Neural cell (in vitro differentiated cells): ENCODE results near the gene GNAI1. TPM values are rescaled to one million over a fixed set of nuclear protein-coding genes. Genes with fewer than 3 reads are reported as not detected.

Experiments used
- H2AFZ ChIP-seq: fragments of 200-600, 300-800 bp; sonication (generic), shearing (Covaris generic); 2 replicates; pipeline ENCODE4 v1.6.0; 2014; ENCODE audit warnings: low read depth, mild to moderate bottlenecking, antibody characterized with exemption, low read length, moderate library complexity
- H3F3A ChIP-seq: fragments of 200-600 bp; shearing (Covaris generic); 2 replicates; pipeline ENCODE4 v1.6.1; 2016; ENCODE audit warnings: mild to moderate bottlenecking, moderate library complexity, mixed read lengths, antibody characterized with exemption, low read length; ENCODE audit not compliant: insufficient read depth, poor library complexity, severe bottlenecking
- H3K27ac ChIP-seq: fragments of 200-600, 300-800 bp; sonication (generic), shearing (Covaris generic); 2 replicates; pipeline ENCODE4 v1.5.1; 2014; ENCODE audit warnings: mild to moderate bottlenecking, low read length, moderate library complexity
- H3K27me3 ChIP-seq: fragments of 300-800, 200-600 bp; sonication (generic), shearing (Covaris generic); 2 replicates; pipeline ENCODE4 v1.6.0; 2014; ENCODE audit warnings: mild to moderate bottlenecking, low read depth, low read length, moderate library complexity; ENCODE audit not compliant: insufficient read depth
- H3K36me3 ChIP-seq: fragments of 300-800, 200-600 bp; sonication (generic), shearing (Covaris generic); 2 replicates; pipeline ENCODE4 v1.5.1; 2014; ENCODE audit warnings: mild to moderate bottlenecking, antibody characterized with exemption, low read length, moderate library complexity; ENCODE audit not compliant: insufficient read depth
- H3K4me2 ChIP-seq: fragments of 300-800, 200-600 bp; sonication (generic), shearing (Covaris generic); 2 replicates; pipeline ENCODE4 v1.6.0; 2014; ENCODE audit warnings: mild to moderate bottlenecking, low read length
- H3K4me3 ChIP-seq: fragments of 300-800, 200-600 bp; sonication (generic), shearing (Covaris generic); 2 replicates; pipeline ENCODE4 v1.5.1; 2014; ENCODE audit warnings: mild to moderate bottlenecking, low read length, moderate library complexity
- H3K79me2 ChIP-seq: fragments of 200-600 bp; shearing (Covaris generic); replicated peaks from 2 replicates; pipeline ENCODE4 v1.6.0; 2014; ENCODE audit warnings: mild to moderate bottlenecking, low read length, moderate library complexity; ENCODE audit not compliant: insufficient read depth
- H3K9ac ChIP-seq: fragments of 300-800, 200-600 bp; sonication (generic), shearing (Covaris generic); 2 replicates; pipeline ENCODE4 v1.6.1; 2016; ENCODE audit warnings: mild to moderate bottlenecking, low read length, mixed read lengths
- H3K9me2 ChIP-seq: fragments of 200-600 bp; shearing (Covaris generic); 2 replicates; pipeline ENCODE4 v1.6.1; 2016; ENCODE audit warnings: mild to moderate bottlenecking, low read length, mixed read lengths; ENCODE audit not compliant: insufficient read depth
- H3K9me3 ChIP-seq: fragments of 200-600, 300-800 bp; sonication (generic), shearing (Covaris generic); 2 replicates; pipeline ENCODE4 v1.6.1; 2016; ENCODE audit warnings: mild to moderate bottlenecking, mixed run types, low read length, moderate library complexity, mixed read lengths
- H4K20me1 ChIP-seq: fragments of 200-600 bp; shearing (Covaris generic); 2 replicates; pipeline ENCODE4 v1.6.1; 2016; ENCODE audit warnings: mild to moderate bottlenecking, mixed run types; ENCODE audit not compliant: insufficient read depth
- CTCF ChIP-seq: fragments of 450-650 bp; IDR thresholded peaks from 2 replicates; pipeline ENCODE4 v1.5.1; 2014; ENCODE audit warnings: antibody characterized with exemption, mild to moderate bottlenecking, moderate library complexity; ENCODE audit not compliant: poor library complexity, severe bottlenecking
- EP300 ChIP-seq: fragments of 450-650 bp; conservative IDR thresholded peaks from 2 replicates; pipeline ENCODE4 v1.6.1; 2014; ENCODE audit warnings: antibody characterized with exemption, mild to moderate bottlenecking, moderate library complexity; ENCODE audit not compliant: poor library complexity, severe bottlenecking
- EZH2 ChIP-seq: fragments of 200-600, 300-800 bp; shearing (Covaris generic), sonication (generic); IDR thresholded peaks from 2 replicates; pipeline ENCODE4 v1.6.1; 2014; ENCODE audit warnings: antibody characterized with exemption, low read length, borderline replicate concordance, mild to moderate bottlenecking; ENCODE audit not compliant: insufficient read depth, poor library complexity, severe bottlenecking
- MXI1 ChIP-seq: fragments of 450-650 bp; conservative IDR thresholded peaks from 2 replicates; pipeline ENCODE4 v1.6.1; 2014; ENCODE audit warnings: antibody characterized with exemption, mild to moderate bottlenecking; ENCODE audit not compliant: poor library complexity, severe bottlenecking
- POLR2AphosphoS5 ChIP-seq: IDR thresholded peaks from 2 replicates; pipeline ENCODE4 v1.6.1; 2012
- RAD21 ChIP-seq: fragments of 450-650 bp; conservative IDR thresholded peaks from 2 replicates; pipeline ENCODE4 v1.6.1; 2014; ENCODE audit warnings: antibody characterized with exemption, mild to moderate bottlenecking, moderate library complexity
- REST ChIP-seq: IDR thresholded peaks from 2 replicates; pipeline ENCODE4 v1.6.1; 2012; ENCODE audit warnings: borderline replicate concordance
- SMC3 ChIP-seq: fragments of 450-650 bp; conservative IDR thresholded peaks from 2 replicates; pipeline ENCODE4 v1.6.1; 2014; ENCODE audit warnings: antibody characterized with exemption, mild to moderate bottlenecking, moderate library complexity; ENCODE audit not compliant: poor library complexity
- TAF1 ChIP-seq: IDR thresholded peaks from 2 replicates; pipeline ENCODE4 v1.6.1; 2012; ENCODE audit warnings: low read depth
- polyA plus RNA-seq: library from polyadenylated mRNA; depleted of rRNA; stranded (reverse); fragments of >200 nt; gene quantifications from 2 replicates; pipeline ENCODE4 v1.2.3, GENCODE V29; 2014

Gene GNAI1
- polyA plus RNA-seq, 1 donor from 2014 or later = 69.3 TPM

DNA sequence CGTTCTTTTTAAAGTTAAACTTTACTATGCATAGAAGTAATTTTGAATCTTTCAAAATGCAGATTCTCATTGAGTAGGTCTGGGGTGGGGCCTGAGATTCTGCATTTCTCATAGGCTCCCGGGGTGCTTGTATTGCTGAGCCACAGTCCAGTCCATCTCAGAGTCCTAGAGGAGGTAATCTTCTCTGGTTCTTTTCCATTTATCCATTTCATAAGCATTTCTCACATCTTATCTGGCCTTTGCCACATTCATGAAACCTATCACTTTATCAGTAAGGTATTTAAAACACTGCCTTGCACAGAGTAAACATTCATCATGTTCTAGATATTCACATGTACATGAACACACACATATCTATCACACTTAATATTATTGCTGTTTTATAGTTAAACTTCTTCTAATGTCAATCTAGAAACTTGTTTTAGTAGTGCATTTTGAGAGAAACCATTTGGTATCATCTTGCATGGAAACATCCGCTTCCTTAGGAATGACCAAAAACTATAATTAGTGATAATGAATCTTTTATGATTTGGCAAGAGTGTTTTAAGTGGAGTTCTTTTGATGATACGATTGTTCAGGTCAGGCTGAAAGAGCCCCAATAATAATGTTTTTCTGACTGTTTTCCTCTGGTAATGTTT lies 12.0 kb downstream of the GNAI1 start:
- H2AFZ ChIP-seq = no peak overlapping the region
- H3K36me3 ChIP-seq = no peaks in the 10 kb centered on the region
- H3K4me2 ChIP-seq = no peak overlapping the region
- no peaks in the 10 kb centered on the region for H4K20me1 ChIP-seq
- no peaks in the 10 kb centered on the region for H3K9me3 ChIP-seq
- H3K27ac ChIP-seq = no peak overlapping the region
- no peaks in the 10 kb centered on the region for H3F3A ChIP-seq
- no peaks in the 10 kb centered on the region for H3K27me3 ChIP-seq
- H3K4me3 ChIP-seq = no peak overlapping the region
- no peak overlapping the region for H3K9ac ChIP-seq
- TF ChIP-seq POLR2AphosphoS5 = no peak
- no peak for TF ChIP-seq SMC3
- peaks cover 56% of the 10 kb centered on the region for H3K79me2 ChIP-seq
- H3K9me2 ChIP-seq = no peaks in the 10 kb centered on the region

- H3K9me2 ChIP-seq = no peaks in the 10 kb centered on the region
- H3K27me3 ChIP-seq = no peaks in the 10 kb centered on the region
- no peak overlapping the region for H2AFZ ChIP-seq
- H3K27ac ChIP-seq = no peak overlapping the region
- no peak overlapping the region for H3K4me2 ChIP-seq
- H3F3A ChIP-seq = no peaks in the 10 kb centered on the region
- H3K4me3 ChIP-seq = no peak overlapping the region
- H4K20me1 ChIP-seq = no peaks in the 10 kb centered on the region
- TF ChIP-seq EZH2 (no peak), TAF1 (no peak), POLR2AphosphoS5 (no peak), MXI1 (no peak), RAD21 (no peak), REST (no peak)
- no peaks in the 10 kb centered on the region for H3K9me3 ChIP-seq
- peaks cover 47% of the 10 kb centered on the region for H3K79me2 ChIP-seq
- no peaks in the 10 kb centered on the region for H3K36me3 ChIP-seq
- no peak overlapping the region for H3K9ac ChIP-seq
Observed at GRCh38 chr7:80147543-80148391, 13.1 kb downstream of the GNAI1 start.

GRCh38 chr7:80150611-80151273 lies 16.1 kb downstream of the GNAI1 start:
- no peaks in the 10 kb centered on the region for H3K9me2 ChIP-seq
- no peaks in the 10 kb centered on the region for H3K27me3 ChIP-seq
- H3K4me2 ChIP-seq = no peak overlapping the region
- peaks cover 29% of the 10 kb centered on the region for H3K79me2 ChIP-seq
- TF ChIP-seq TAF1 (no peak), SMC3 (no peak), RAD21 (no peak), EZH2 (no peak), CTCF (no peak), REST (no peak), MXI1 (no peak), POLR2AphosphoS5 (no peak), EP300 (no peak)
- no peaks in the 10 kb centered on the region for H4K20me1 ChIP-seq
- H2AFZ ChIP-seq = no peak overlapping the region
- H3K4me3 ChIP-seq = no peak overlapping the region
- H3K9me3 ChIP-seq = no peaks in the 10 kb centered on the region
- H3F3A ChIP-seq = no peaks in the 10 kb centered on the region
- H3K27ac ChIP-seq = no peak overlapping the region
- H3K9ac ChIP-seq = no peak overlapping the region
- no peaks in the 10 kb centered on the region for H3K36me3 ChIP-seq
